H1 (cell line): ENCODE results near the gene AADAC. TPM values are rescaled to one million over a fixed set of nuclear protein-coding genes. Genes with fewer than 3 reads are reported as not detected.

ENCODE experiments used
- USF2 ChIP-seq: IDR thresholded peaks from 2 replicates; pipeline ENCODE4 v1.6.1; 2011; ENCODE audit warnings: low read length, improper control_type of control experiment
- polyA plus RNA-seq, 7 experiments: library from polyadenylated mRNA; depleted of rRNA in 3 of 7; stranded (reverse) in 5 of 7; unstranded in 2 of 7; fragments of >200 nt in 5 of 7; fragments of 200-250 nt in 2 of 7; gene quantifications; 1 replicate in 5 of 7; 2 replicates in 1 of 7; 4 replicates in 1 of 7; pipeline versions ENCODE4 v1.2.1 to v1.2.3, GENCODE V29; 2011 to 2013; ENCODE audit warnings: missing spikeins in 2 of 7, mixed read lengths in 2 of 7
- total RNA-seq: library from RNA; stranded (reverse); fragmentation: NEBNext Ultra II Directional; extraction: Animal tissue kit (Norgen Biotek cat#: 25700); gene quantifications from 2 replicates; pipeline ENCODE4 v1.2.1, GENCODE V29; 2021

The AADAC gene
- total and polyA plus RNA-seq, 2 of the 8 experiments (the other 6 are each of a cell fraction or from before 2014, with no cell fraction given), result not detected

GRCh38 chr3:151819910-151820309, 6.0 kb downstream of the AADAC start (continued):
- no peak for TF ChIP-seq USF2
